DND-41 (cell line): ENCODE measurements around the gene NIM1K.

Source experiments
- ATAC-seq: fragments of 200-7000 bp; cut with Tn5 transposase; 3 replicates; pipeline ENCODE4 v1.9.1; 2021; ENCODE audit warnings: low read depth; ENCODE audit not compliant: insufficient read depth
- DNase-seq: peaks from one replicate; pipeline ENCODE4 v3.0.0-alpha.2; 2020
- H2AFZ ChIP-seq: 2 replicates; pipeline ENCODE4 v1.6.0; 2012; ENCODE audit warnings: low read depth, low read length
- H3K27ac ChIP-seq: 2 replicates; pipeline ENCODE4 v1.5.1; 2012; ENCODE audit warnings: low read length, inconsistent platforms
- H3K27me3 ChIP-seq: fragments of 200-600 bp; sonication (generic); 2 replicates; pipeline ENCODE4 v1.6.0; 2012; ENCODE audit warnings: low read length, mild to moderate bottlenecking, inconsistent platforms; ENCODE audit not compliant: insufficient read depth, poor library complexity
- H3K36me3 ChIP-seq: 2 replicates; pipeline ENCODE4 v1.5.1; 2012; ENCODE audit warnings: low read length, inconsistent platforms; ENCODE audit not compliant: insufficient read depth
- H3K4me1 ChIP-seq: 2 replicates; pipeline ENCODE4 v1.5.1; 2012; ENCODE audit warnings: mild to moderate bottlenecking, low read length; ENCODE audit not compliant: insufficient read depth
- H3K4me2 ChIP-seq: 2 replicates; pipeline ENCODE4 v1.6.0; 2012; ENCODE audit warnings: mild to moderate bottlenecking, moderate library complexity, low read length, inconsistent platforms; ENCODE audit not compliant: insufficient read depth
- H3K4me3 ChIP-seq, 2 experiments: fragments of 200-600 bp in 1 of 2; shearing (Covaris generic) in 1 of 2; 2 replicates each; pipeline ENCODE4 v1.5.1; 2012 to 2016; ENCODE audit warnings: inconsistent platforms in 2 of 2, low read length in 2 of 2, mild to moderate bottlenecking in 2 of 2, low read depth in 1 of 2, moderate library complexity in 1 of 2
- H3K79me2 ChIP-seq: 2 replicates; pipeline ENCODE4 v1.6.0; 2012; ENCODE audit warnings: low read length, inconsistent platforms; ENCODE audit not compliant: insufficient read depth
- H3K9ac ChIP-seq: 2 replicates; pipeline ENCODE4 v1.6.0; 2012; ENCODE audit warnings: low read depth, mild to moderate bottlenecking, inconsistent platforms, low read length, moderate library complexity
- H3K9me3 ChIP-seq: 2 replicates; pipeline ENCODE4 v1.5.1; 2012; ENCODE audit warnings: low read length, moderate library complexity, mild to moderate bottlenecking, inconsistent platforms; ENCODE audit not compliant: insufficient read depth, severe bottlenecking
- H4K20me1 ChIP-seq: 2 replicates; pipeline ENCODE4 v1.6.0; 2012; ENCODE audit warnings: low read length; ENCODE audit not compliant: insufficient read depth
- CTCF ChIP-seq: IDR thresholded peaks from 2 replicates; pipeline ENCODE4 v1.5.1; 2012; ENCODE audit warnings: borderline replicate concordance, low read length, moderate library complexity, mild to moderate bottlenecking; ENCODE audit not compliant: poor library complexity, severe bottlenecking; ENCODE audit errors: extremely low read depth
- EZH2 ChIP-seq: IDR thresholded peaks from 3 replicates; pipeline ENCODE4 v1.6.1; 2012; ENCODE audit warnings: borderline replicate concordance, low read depth, mild to moderate bottlenecking, moderate library complexity, low read length, inconsistent platforms; ENCODE audit not compliant: severe bottlenecking

NIM1K gene

DNA sequence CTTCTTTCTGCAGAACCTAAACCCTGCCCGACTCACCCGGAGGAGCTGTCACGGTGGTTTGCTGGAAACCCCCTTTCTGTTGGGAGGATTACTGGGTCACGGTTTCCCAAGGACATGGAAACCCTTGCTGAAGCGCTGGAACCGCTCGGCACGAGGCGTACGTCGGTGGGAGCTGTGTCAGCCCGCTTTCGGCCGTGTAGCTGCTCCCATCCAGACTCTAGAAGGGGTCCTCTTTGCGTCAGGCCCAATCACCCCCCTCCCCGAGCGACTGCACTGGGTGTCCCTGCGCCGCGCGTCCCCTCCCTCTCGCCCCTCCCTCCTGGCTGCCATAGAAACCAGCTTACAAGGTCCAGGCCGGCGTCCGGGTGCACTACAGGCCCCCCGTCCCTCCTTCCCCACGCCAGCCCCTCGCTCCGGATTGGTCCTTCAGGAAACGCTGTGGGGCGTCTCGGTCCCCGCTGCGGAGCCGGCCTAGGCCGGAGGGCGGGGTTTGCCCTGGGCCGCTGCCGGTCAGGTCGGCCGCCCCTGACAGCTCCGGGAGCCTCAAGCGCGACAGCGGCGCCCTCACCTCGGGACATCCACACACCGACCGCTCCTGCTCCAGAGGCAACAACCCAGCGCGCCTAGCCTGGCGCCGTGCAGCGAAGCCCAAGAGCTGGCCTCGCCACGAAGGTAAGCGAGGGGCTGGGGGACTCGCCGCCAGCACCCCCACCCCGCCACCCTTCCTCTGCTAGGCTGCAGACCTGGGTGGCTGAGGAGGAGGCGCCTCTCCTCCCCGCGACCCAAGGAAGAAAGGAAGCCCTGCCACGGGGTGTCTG, at the start of gene NIM1K:
NIM1K (plus strand) TSS at position 486 of the 818 bp plus-strand sequence. CDS start 53,551 bp downstream, outside the sequence.
- H3K27me3 ChIP-seq, result no peaks in the 10 kb centered on the region
- H3K4me1 ChIP-seq, result no peaks in the 10 kb centered on the region
- no peaks in the 10 kb centered on the region for H4K20me1 ChIP-seq
- no peak for TF ChIP-seq CTCF
- no peak for TF ChIP-seq EZH2
- ATAC-seq, result no peak
- H3K79me2 ChIP-seq, result no peaks in the 10 kb centered on the region
- no peak within 1 kb of the TSS for H3K4me3 ChIP-seq
- no peak within 1 kb of the TSS for H3K9ac ChIP-seq
- no peaks in the 10 kb centered on the region for H3K9me3 ChIP-seq
- H3K4me2 ChIP-seq, result no peak within 1 kb of the TSS
- H2AFZ ChIP-seq, result no peak within 1 kb of the TSS
- H3K36me3 ChIP-seq, result no peaks in the 10 kb centered on the region
- no peak within 1 kb of the TSS for H3K27ac ChIP-seq
- no peak for DNase-seq

- TF ChIP-seq CTCF, result no peak
- no peak for TF ChIP-seq EZH2
- DNase-seq (no peak), ATAC-seq (no peak)
- no peaks in the 10 kb centered on the region for H3K27me3 ChIP-seq
- no peaks in the 10 kb centered on the region for H3K4me1 ChIP-seq
- H2AFZ ChIP-seq, result no peak overlapping the region
- no peak overlapping the region for H3K9ac ChIP-seq
- no peaks in the 10 kb centered on the region for H3K9me3 ChIP-seq
- H3K36me3 ChIP-seq, result peaks cover 70% of the 10 kb centered on the region
- H3K79me2 ChIP-seq, result peaks cover 86% of the 10 kb centered on the region
- H4K20me1 ChIP-seq, result peaks cover 26% of the 10 kb centered on the region; the same call in 1 of the 2 replicates
- H3K27ac ChIP-seq, result no peak overlapping the region
- no peak overlapping the region for H3K4me3 ChIP-seq
- no peak overlapping the region for H3K4me2 ChIP-seq
These were observed 47.0 kb upstream of the NIM1K start for GRCh38 chr5:43145071-43145470.

DNA sequence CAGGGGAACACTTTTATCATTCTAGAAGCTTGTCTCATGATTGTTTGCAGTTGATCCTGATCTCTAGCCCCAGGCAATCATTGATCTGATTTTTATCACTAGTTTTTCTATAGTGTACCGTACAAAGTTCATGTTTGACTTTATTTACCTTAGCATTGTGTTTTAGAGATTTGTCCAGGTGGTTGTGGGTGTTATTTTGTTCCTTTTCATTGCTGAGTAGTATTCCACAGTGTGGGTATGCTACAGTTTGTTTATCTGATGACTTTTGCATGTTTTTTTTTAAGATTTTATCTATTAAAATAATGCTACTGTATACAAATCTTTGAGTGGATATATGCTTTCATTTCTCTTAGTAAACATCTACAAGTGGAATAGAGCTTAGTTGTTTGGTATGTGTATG, 45.1 kb upstream of the NIM1K start:
- Histone ChIP-seq H3K9ac (no peak overlapping the region), H3K79me2 (peaks cover 88% of the 10 kb centered on the region), H3K4me2 (no peak overlapping the region), H4K20me1 (peaks cover 22% of the 10 kb centered on the region; the same call in 1 of the 2 replicates), H3K27me3 (no peaks in the 10 kb centered on the region), H3K4me3 (no peak overlapping the region), H3K27ac (no peak overlapping the region), H2AFZ (no peak overlapping the region), H3K36me3 (peaks cover 70% of the 10 kb centered on the region), H3K9me3 (no peaks in the 10 kb centered on the region), H3K4me1 (no peaks in the 10 kb centered on the region)
- TF ChIP-seq CTCF (no peak), EZH2 (no peak)
- DNase-seq (no peak), ATAC-seq (no peak)
